Embryonic facial prominence (tissue), 1 donor: ENCODE measurements around the gene DCHS2.

Experiments used
- DNase-seq: peaks from one replicate; pipeline ENCODE4 v3.0.0-alpha.2; 2016; ENCODE audit errors: extremely low spot score

The DCHS2 gene

DNA sequence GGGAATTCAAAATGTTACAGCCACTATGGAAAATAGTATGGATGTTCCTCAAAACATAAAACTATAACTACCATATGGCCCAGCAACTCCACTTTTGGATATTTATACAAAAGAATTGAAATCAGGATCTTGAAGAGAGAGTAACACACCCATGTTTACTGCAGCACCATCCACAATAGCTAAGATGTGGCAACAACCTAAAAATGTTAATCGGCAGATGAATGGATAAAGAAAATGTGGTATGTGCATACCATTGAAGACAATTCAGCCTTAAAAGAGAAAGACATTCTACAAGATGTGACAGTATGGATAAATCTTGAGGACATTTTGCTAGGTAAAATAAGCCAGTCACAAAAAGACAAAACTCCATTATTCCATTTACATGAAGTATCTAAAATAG lies 171.9 kb downstream of the DCHS2 start:
- DNase-seq = no peak

DNA sequence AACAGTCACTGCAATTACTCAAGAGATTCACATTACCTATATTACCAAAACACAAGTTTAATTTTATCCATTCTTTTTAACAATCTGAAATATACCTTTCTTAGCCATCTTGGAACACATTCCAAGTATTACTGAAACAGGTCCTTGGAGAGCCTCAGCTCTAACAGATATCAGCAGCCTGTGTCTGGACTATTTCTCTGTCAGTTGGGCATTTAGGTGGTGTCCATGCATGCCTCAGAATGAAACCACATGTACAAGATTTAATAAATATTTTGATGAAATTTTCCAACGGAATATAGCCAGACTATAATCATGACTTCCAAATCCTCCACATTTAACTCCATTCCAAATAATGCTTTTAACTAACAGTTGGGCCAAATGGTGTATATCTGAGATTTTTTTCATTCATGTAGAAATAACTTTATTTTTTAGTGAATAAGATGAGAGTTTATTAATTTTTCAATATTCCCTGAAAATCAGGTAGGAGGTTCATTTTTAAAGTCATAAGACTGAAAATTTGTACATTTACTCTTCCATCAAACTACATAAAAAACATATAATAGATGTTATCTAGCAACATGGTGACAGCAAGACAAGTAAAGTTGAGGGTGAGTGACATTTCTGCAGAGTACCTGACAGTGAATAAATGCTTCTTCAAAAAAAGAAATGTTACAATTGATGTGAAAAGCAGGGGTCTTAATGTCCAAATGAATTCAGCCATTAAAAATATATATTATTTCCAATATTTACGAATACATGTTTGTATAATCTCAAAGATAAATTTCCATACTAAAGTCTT lies 174.2 kb downstream of the DCHS2 start:
- no peak for DNase-seq

DNA sequence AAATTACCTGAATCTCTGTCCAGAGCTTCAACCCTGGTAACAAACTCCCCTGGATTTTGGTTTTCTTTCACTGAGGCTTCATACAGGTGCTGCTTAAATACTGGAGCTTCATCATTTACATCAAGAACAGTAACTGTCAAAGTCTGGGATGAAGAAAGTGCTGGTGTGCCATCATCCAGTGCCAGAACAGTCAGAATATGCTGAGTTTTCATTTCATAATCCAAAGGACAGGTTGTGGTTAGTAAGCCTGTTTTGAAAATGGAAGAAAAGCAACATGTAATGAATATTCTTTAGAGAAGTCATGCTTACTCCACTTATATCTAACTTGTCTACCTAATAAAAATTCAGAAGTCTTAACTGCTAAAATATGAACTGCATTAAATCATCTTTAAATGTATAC lies 175.9 kb downstream of the DCHS2 start:
- DNase-seq = no peak

DNA sequence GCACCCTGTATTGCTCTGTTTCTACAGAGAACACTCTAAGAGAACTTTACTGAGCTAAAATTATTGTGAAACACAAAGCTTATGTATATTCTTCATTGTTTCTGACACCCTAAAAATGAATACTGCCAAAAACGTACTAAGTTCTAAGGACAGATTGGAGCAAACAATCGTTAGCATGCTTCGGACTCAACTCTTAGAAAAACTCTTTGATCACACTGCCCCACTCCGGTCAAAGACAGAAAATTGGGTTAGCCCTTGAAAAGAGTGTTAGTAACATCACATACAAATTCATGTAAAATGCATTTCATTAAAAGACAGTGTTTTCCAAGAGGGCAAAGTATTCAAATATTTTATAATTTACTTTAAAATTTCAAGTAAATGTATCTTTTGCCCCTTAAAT lies 177.4 kb downstream of the DCHS2 start:
- DNase-seq = peak; percentile 48

DNA sequence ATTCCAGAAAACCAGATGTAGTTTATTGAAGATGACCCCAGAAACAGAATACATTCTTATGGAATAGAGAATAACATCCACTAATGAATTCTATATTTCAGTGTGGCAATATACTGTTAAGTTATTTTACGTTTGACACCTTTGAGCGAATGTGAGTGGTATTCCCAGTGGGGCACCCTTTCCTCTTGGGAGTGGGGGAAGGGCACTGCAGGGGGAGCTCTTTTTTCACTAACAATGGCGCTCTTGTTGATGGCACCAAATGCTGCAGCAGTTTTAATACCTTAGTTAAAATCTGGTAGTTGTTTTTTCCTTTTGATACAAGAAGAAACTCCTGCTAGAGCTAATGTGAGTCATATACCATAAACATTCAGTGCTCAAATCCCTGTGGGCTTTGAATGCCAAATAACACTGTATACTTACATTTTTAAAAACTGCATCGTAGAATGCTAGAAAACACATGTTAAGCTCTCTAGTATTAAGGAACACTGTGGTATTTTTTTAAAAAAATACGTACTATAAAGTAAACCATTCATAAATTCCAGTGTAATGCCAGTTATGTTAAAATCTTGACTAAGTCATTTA lies 178.5 kb downstream of the DCHS2 start:
- DNase-seq = no peak

DNA sequence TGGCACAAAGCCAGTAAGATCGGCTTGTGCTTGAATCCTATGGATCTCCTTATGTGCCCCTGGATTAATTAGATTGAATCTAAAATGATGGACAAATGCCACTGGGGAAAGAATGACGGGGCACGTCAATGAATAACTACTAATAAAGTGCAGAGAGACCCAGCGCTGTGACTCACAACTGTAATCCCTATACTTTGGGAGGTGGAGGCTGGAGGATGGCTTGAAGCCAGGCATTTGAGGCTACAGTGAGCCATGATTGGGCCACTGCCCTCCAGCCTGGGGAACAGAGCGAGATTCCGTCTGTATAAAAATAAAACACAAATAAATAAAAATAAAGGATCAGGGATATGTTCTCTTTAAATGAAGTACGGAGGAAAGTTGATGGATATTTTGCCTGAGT lies 179.4 kb downstream of the DCHS2 start:
- DNase-seq = no peak

DNA sequence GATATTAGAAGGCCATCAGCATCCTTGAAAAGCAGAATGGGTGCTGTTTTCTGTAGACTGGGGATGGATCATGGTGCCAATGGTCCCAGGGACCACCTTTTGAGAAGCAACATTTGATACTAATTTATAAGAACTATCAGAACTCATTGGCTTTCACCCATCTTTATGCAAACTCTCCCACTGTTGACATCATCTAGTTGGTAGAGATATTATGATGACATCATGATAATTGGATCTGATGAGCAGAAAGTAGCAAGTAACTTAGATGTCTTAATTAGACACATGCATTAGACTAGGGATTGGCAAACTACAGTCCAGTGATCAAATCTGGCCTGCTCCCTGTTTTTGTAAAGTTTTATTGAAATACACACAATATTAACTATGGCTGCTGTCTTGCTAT lies 181.0 kb downstream of the DCHS2 start:
- no peak for DNase-seq

DNA sequence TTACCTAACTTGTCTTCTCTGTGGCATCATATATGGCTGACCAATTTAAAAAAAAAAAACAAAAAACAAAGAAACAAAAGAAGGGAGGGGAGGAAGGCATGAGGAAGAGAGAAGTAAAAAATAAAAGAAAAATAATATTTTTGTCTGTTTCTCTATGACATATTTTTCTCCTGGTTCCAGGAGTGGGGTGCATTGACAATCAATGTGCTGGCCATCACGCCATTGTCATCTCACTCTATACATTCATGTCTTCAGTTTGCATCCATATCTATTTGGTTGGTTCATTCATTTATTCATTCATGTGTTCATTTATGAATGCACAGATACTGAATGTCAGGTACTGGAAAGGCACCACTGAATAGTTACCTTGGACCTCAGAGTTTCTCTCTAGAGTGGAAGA lies 183.4 kb downstream of the DCHS2 start:
- DNase-seq = no peak

DNA sequence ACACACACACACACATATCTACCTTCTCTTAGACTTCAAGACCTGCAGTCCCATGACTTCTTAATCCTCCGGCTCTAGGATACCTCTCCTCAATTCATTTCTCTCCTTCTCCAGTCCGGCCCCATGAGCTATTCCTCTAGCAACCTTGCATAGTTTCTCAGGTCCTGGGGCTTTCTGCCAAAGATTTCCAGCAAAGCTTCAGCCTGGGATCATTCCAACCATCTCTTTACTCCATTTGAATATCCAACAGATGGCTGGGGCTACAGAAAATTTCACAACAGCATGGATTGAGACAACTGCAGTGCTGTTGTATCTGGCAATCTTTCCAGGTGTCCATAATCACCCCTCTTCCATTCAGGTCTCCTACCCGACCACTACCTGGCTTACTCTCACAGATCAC lies 184.1 kb downstream of the DCHS2 start:
- DNase-seq = no peak

DNA sequence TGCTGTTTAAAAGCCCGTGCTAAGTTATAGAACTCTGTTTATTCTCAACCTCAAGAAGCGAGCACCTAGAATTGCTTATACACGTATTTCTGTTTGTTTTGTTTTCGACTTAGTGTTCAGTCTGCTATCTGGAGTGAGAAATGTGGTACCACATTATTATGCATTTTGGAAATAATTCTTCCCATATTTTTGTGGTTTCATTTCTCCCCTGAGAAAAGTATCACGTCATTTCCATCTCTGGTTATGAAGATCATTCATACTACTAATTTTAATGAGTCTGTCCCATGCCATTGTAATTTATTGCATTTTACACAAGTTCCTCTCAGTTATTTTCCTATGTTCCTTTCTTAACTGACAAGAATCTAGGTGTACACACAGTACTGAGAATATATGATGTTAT lies 186.0 kb downstream of the DCHS2 start:
- no peak for DNase-seq

DNA sequence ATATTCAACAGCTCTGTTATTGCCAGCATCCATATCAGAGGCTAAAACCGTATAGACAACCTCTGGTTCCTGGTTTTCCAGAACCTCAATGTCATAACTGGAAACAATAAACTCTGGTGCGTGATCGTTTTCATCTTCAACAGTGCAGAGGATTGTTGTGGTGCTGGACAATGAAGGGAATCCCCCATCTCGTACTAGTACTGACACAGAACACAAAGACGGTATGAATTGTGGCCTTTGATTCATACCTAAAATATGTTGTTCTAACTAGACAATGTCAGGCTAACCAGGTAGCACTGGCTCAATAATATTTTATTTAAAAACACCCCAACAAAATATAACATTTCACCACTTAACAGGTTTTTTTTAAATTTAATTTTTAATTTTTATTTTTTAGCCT lies 186.9 kb downstream of the DCHS2 start:
- no peak for DNase-seq

DNA sequence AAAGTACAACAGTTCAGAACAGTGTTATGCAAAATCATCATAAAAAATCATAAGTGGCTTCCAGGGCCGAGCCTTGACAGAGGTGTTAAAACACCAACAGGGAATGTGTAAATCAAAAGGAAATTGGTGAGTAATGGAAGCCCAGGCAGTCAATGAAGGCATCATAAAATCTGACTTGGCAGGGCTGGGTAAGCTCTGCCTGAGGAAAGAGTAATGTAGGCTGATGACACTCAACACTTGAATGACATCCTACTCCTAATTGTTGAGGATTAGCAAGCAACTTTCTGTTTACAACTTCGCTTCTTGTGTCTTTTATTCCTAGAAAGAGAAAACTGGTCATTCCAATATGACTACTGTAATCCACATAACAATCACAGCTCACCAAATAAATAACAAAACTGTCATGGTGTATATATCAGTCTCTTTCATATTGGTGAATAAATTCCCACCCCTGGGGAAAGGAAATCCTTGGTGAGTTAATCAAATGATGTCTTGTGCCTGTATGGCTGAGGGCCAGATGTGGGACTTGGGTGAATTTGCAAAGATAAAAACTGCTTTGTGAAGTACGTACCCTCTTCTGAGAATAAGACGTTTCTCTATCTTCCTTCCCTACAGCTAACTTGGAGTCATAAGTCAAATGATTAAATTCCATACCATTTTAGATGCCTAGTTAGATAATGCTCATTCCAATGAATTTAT lies 196.8 kb downstream of the DCHS2 start:
- DNase-seq = no peak

DNA sequence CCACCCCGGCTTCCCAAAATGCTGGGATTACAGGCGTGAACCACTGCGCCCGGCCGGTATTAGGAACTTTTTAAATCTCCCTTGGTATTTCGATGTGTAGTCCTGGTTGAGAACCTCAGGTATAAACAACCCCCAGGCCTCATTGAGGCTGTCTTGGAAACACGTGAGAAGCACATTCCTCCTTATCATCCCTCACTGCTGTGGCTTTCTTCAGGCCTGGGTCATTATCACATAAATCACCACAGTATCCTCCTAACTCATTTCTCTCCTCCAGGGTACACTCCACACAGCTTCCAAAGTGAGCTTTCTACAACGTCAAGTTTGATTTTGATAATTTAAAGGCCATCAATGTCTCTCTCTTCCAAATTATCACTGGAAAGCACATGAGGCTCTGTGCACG lies 198.2 kb downstream of the DCHS2 start:
- no peak for DNase-seq

DNA sequence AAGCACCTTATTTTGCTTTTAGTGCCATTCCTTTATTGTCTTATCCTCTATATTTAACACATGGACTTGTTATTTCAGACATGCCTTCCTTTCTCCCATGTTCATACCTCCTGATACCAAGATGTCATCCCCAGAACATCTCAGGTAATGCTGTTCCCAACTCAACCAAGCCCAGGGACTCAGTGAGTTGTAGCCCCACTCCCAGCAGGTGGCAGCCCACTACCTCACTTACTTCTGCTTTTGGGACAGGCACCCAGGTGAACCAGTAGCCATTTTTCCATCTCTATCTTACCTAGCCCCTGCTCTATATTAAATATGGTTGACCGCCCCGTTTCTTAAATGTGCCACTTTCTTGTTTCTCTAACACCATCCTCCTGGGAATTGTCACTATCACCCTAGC lies 199.0 kb downstream of the DCHS2 start:
- DNase-seq = no peak

DNA sequence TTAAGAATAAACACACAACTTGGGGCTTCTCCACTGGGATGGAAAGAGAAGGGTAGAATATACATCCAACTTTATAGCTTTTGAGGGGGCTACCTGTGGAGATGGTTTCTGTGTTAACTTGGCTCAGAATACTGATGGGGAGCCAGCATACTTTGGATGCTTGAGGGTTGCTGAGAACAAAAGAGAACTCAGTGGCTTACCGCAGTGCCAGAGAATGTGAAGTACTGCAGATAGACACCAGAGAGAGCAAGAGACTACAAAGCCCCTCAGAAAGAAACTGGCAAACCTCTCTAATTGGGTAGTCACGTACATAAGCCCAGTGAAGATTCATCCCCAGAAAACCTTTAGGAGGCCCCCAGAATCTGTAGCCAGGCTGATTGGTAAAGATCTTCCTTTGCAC lies 214.4 kb downstream of the DCHS2 start:
- DNase-seq = no peak

DNA sequence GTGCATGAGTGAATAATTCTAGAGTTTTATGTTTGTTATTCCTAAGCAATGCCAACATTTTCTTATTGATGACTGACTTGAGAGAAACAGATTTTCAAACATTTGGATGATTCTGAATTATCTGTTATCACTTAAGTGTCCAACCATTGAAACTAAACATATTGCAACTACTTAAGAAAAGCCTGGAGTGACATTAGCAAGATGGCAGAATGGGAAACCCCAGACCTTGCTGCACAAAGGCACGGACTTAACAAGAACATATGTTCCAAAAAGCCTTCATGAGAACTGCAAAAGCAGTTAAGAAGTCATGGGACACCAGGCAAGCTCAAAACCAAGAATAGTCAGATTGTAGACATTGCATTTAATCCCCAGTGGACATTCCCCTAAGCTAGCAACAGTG lies 215.1 kb downstream of the DCHS2 start:
- DNase-seq = no peak

DNA sequence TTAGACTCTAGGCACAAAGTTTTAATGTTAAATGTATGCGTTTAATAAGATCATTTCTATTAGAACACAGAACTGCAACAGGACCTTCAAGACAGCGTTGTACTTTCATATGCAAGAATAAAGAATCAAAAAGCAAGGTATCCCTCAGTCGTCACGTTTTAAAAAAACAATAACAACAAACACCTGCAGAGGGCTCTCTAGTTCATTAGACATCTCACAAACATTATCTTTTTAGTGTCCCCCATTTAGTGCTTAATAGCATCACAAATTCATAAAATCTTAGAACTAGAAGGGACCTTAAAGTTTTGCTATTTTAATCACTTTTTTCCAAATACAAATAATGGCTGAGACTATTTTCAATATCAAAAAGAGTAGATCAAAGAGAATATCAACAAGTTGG lies 236.6 kb downstream of the DCHS2 start:
- no peak for DNase-seq

DNA sequence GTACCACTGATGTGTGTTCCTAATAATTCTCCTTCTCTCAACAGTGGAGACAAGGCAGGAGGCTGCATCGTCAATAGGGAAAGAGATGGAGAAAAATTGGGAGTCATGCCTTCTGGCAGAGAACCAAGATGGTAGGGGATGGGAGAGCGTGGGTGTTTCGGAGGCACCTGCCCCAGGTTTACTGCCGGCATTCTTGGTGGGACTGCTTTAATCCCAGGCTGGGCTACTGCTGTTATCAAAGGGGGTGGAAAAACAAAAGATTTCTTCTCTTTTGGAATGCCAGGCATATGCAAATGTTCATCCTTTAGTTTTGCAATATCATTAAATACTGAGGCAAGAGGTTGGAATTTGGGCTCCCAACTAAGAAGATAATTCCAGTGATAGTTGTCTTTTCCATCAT lies 257.0 kb downstream of the DCHS2 start:
- DNase-seq = no peak

DNA sequence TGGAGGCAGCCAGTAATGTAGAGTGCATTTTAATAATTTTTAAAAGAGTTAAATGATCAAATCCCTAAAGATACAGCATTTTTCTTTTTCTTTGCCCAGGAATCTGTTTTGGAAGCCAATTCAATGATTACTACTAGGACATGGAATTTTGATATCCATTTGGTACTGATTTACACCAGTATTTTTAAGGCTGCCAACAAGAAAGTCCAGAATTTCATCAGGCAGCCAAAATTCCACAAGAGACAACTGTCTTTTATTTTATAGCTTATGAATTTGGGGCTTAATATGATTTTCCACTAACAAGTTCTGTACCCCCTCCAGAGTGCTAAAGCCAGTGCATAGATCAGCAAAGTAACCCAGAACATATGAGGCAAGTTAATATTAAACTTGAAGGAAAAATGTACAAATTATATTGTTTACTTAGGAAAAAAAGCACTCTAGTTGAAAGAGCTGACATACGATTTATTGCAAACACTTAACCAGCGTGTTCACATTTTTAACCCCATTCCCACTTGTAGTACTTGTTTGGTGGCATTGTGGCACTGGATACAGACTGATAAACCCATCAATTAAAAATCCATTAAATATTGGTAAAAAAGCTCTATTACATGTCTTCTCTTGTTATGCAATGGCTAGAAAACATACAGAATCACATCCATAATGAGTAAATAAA lies 259.7 kb downstream of the DCHS2 start:
- DNase-seq = no peak

DNA sequence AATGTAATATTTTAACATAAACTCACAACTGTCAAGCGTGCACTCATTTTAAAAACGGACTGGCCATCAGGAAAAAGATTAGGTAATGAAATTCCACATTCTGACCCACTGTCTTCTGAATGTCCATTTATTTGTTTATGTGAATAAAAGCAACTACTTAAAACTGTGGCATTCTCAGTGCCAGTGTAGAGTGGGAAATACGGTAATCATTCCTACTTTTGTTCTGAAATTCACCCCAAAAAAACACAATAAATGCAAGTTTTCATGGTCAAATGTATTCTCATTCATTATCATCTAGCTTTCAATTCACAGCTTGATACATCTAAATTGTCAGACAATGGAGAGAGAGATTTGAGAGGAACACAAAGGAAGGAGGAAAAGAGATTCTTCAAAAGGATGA lies 260.9 kb downstream of the DCHS2 start:
- DNase-seq = no peak

DNA sequence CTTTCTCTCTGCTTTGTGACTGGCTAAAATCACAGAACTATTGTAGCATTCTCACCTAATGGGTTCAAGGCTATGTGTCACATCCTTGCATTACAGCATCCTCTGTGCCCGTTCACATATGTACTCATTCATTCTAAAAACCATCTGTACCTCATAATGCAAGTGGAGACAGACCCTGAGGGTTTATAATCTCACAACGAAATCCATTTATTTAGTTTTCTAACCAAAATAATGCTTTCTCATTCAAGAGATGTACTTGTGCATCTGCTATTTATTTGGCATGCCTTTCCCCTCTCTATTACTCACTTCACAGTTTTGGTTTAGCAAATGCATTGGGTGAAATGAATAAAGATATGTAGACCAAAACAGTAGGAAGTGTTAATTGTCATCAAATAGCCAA lies 261.5 kb downstream of the DCHS2 start:
- no peak for DNase-seq

DNA sequence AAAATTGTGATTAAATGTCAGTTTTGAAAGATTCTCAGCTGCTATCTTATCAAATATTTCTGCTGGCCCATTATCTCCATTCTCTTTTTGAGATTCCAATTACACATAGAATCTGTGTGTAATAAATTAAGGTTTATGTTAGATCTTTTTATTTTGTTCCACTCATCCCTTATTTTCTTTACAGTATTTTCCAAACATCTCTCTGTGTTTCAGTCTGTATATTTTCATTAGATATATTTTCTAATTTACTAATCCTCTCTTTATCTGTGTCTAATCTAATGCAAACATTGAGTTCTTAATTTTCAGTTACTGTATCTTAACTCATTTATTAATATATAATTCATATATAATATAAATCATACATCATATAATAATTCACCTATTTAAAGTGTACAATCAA lies 268.7 kb downstream of the DCHS2 start:
- no peak for DNase-seq

DNA sequence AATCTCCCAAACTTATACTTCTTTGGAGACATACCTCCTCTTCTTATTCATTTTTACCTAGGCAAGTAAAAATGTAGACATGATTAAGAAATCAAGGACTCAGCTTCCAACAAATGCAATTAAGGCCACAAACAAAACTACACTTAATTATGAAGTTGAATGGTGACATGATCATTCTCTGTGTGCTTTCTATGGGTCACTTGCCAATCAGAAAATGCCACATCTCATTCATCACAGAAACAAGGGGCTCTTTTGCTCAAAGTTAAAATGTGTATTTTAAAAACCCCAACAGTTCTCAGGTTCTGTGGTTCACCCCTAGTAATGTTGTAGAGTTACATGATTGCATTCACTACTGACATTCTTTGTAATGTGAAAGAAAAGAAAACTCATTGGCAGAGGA lies 273.5 kb downstream of the DCHS2 start:
- peak; percentile 46 for DNase-seq
